HepG2 (cell line): ENCODE data around the gene PPAN. TPM values are rescaled to one million over a fixed set of nuclear protein-coding genes. Genes with fewer than 3 reads are reported as not detected.

Experiments used
- ATF1 ChIP-seq: IDR thresholded peaks from 2 replicates; pipeline ENCODE4 v1.6.1; 2016; ENCODE audit warnings: mild to moderate bottlenecking, control low read depth
- BHLHE40 ChIP-seq: IDR thresholded peaks from 2 replicates; pipeline ENCODE4 v1.6.1; 2011; ENCODE audit warnings: low read length, improper control_type of control experiment
- DR1 ChIP-seq: sonication (generic); formaldehyde crosslinking; IDR thresholded peaks from 2 replicates; pipeline ENCODE4 v1.8.0; 2021; ENCODE audit warnings: mild to moderate bottlenecking, missing genetic modification reagents, inconsistent platforms
- GABPB1 ChIP-seq: IDR thresholded peaks from 2 replicates; pipeline ENCODE4 v1.6.1; 2016; ENCODE audit warnings: mild to moderate bottlenecking, missing genetic modification reagents, moderate library complexity, missing compliant biosample characterization
- GPN1 ChIP-seq: sonication (generic); formaldehyde crosslinking; IDR thresholded peaks from 2 replicates; pipeline ENCODE4 v1.5.1; 2020; ENCODE audit warnings: missing genetic modification reagents, borderline replicate concordance
- HNF4A ChIP-seq: sonication (generic); formaldehyde crosslinking; IDR thresholded peaks from 2 replicates; pipeline ENCODE4 v1.4.0; 2020; ENCODE audit warnings: missing genetic modification reagents
- HNRNPK ChIP-seq: fragments of 200-400 bp; formaldehyde crosslinking; IDR thresholded peaks from 2 replicates; pipeline ENCODE4 v1.6.1; 2018; ENCODE audit warnings: low read length, low read depth, moderate library complexity, mild to moderate bottlenecking; ENCODE audit not compliant: poor library complexity, severe bottlenecking
- HOXA9 ChIP-seq: sonication (generic); formaldehyde crosslinking; IDR thresholded peaks from 2 replicates; pipeline ENCODE4 v1.8.1; 2022; ENCODE audit warnings: missing genetic modification reagents, mild to moderate bottlenecking, moderate library complexity, borderline replicate concordance
- KAT2B ChIP-seq: fragments of 150-350 bp; IDR thresholded peaks from 2 replicates; pipeline ENCODE4 v1.6.1; 2014; ENCODE audit warnings: low read depth, low read length, borderline replicate concordance
- KAT7 ChIP-seq: IDR thresholded peaks from 2 replicates; pipeline ENCODE4 v1.6.1; 2018; ENCODE audit warnings: borderline replicate concordance, missing compliant biosample characterization
- NCOR1 ChIP-seq: fragments of 200-600 bp; sonication (generic); IDR thresholded peaks from 2 replicates; pipeline ENCODE4 v1.7.0; 2017; ENCODE audit warnings: antibody characterized with exemption, low read length, borderline replicate concordance
- NFATC3 ChIP-seq: sonication (generic); formaldehyde crosslinking; IDR thresholded peaks from 2 replicates; pipeline ENCODE4 v1.5.1; 2020; ENCODE audit warnings: mild to moderate bottlenecking, missing genetic modification reagents
- NR2C2 ChIP-seq: sonication (generic); formaldehyde crosslinking; IDR thresholded peaks from 2 replicates; pipeline ENCODE4 v1.4.0; 2020; ENCODE audit warnings: missing genetic modification reagents, mild to moderate bottlenecking, moderate library complexity, borderline replicate concordance
- NR2F6 ChIP-seq, 2 experiments: IDR thresholded peaks; 2 replicates each; pipeline ENCODE4 v1.6.1; 2016; ENCODE audit warnings: antibody characterized with exemption in 1 of 2, mild to moderate bottlenecking in 1 of 2
- POLR2G ChIP-seq: fragments of 200-400 bp; formaldehyde crosslinking; IDR thresholded peaks from 2 replicates; pipeline ENCODE4 v1.6.1; 2018; ENCODE audit warnings: mild to moderate bottlenecking, low read depth, low read length, moderate library complexity
- RBFOX2 ChIP-seq: fragments of 200-400 bp; formaldehyde crosslinking; IDR thresholded peaks from 2 replicates; pipeline ENCODE4 v1.6.1; 2017; ENCODE audit warnings: low read depth, mild to moderate bottlenecking, low read length
- SAFB2 ChIP-seq: sonication (generic); formaldehyde crosslinking; IDR thresholded peaks from 2 replicates; pipeline ENCODE4 v1.5.1; 2020; ENCODE audit warnings: missing genetic modification reagents, low read depth, mild to moderate bottlenecking, borderline replicate concordance
- SATB2 ChIP-seq: sonication (generic); formaldehyde crosslinking; IDR thresholded peaks from 2 replicates; pipeline ENCODE4 v1.5.0; 2020; ENCODE audit warnings: missing genetic modification reagents
- TGIF2 ChIP-seq: IDR thresholded peaks from 2 replicates; pipeline ENCODE4 v1.6.1; 2016; ENCODE audit warnings: control low read depth, missing compliant biosample characterization
- ZC3H13 ChIP-seq: sonication (generic); formaldehyde crosslinking; IDR thresholded peaks from 2 replicates; pipeline ENCODE4 v1.8.1; 2023; ENCODE audit warnings: mild to moderate bottlenecking, missing genetic modification reagents, moderate library complexity
- ZKSCAN1 ChIP-seq: fragments of 150-350 bp; IDR thresholded peaks from 2 replicates; pipeline ENCODE4 v1.6.1; 2014; ENCODE audit warnings: low read length
- ZNF232 ChIP-seq: sonication (generic); formaldehyde crosslinking; IDR thresholded peaks from 2 replicates; pipeline ENCODE4 v1.4.0; 2020; ENCODE audit warnings: missing genetic modification reagents, borderline replicate concordance
- ZNF24 ChIP-seq: fragments of 450-650 bp; IDR thresholded peaks from 2 replicates; pipeline ENCODE4 v1.6.1; 2017; ENCODE audit warnings: antibody characterized with exemption, mild to moderate bottlenecking
- ZNF333 ChIP-seq: sonication (generic); formaldehyde crosslinking; IDR thresholded peaks from 2 replicates; pipeline ENCODE4 v1.4.0; 2020; ENCODE audit warnings: mild to moderate bottlenecking, missing genetic modification reagents, borderline replicate concordance
- ZNF484 ChIP-seq: sonication (generic); formaldehyde crosslinking; IDR thresholded peaks from 2 replicates; pipeline ENCODE4 v1.5.1; 2020; ENCODE audit warnings: mild to moderate bottlenecking, low read depth, missing genetic modification reagents, borderline replicate concordance
- ZNF569 ChIP-seq: sonication (generic); formaldehyde crosslinking; IDR thresholded peaks from 2 replicates; pipeline ENCODE4 v1.5.0; 2020; ENCODE audit warnings: mild to moderate bottlenecking, missing genetic modification reagents, moderate library complexity, borderline replicate concordance
- ZNF615 ChIP-seq: sonication (generic); formaldehyde crosslinking; IDR thresholded peaks from 2 replicates; pipeline ENCODE4 v1.5.0; 2020; ENCODE audit warnings: mild to moderate bottlenecking, missing genetic modification reagents, borderline replicate concordance
- ZNF737 ChIP-seq: sonication (generic); formaldehyde crosslinking; IDR thresholded peaks from 2 replicates; pipeline ENCODE4 v1.5.0; 2020; ENCODE audit warnings: missing genetic modification reagents, mild to moderate bottlenecking, borderline replicate concordance
- ZSCAN31 ChIP-seq: sonication (generic); formaldehyde crosslinking; IDR thresholded peaks from 2 replicates; pipeline ENCODE4 v1.5.0; 2020; ENCODE audit warnings: low read depth, mild to moderate bottlenecking, missing genetic modification reagents
- polyA plus RNA-seq, 8 experiments: library from polyadenylated mRNA; depleted of rRNA in 3 of 8; stranded (reverse) in 7 of 8; unstranded in 1 of 8; fragments of >200 nt; fragmentation: Illumina TruSeq in 4 of 8; extraction: Trizol in 4 of 8; gene quantifications; 2 replicates each; pipeline versions ENCODE4 v1.2.1 to v1.2.3, GENCODE V29; 2011 to 2016; ENCODE audit warnings: low read depth in 4 of 8, missing spikeins in 1 of 8, mixed read lengths in 1 of 8; ENCODE audit not compliant: insufficient read depth in 1 of 8
- total RNA-seq, 5 experiments: library from RNA; depleted of rRNA; stranded (reverse); fragments of >200 nt; fragmentation: Illumina TruSeq; extraction: Trizol; gene quantifications; 2 replicates each; pipeline ENCODE4 v1.2.3, GENCODE V29; 2016; ENCODE audit warnings: low read depth in 1 of 5
- TF ChIP-seq, protein P1 (sequence below): IDR thresholded peaks from 2 replicates; pipeline ENCODE4 v1.6.1; 2016; ENCODE audit warnings: low read depth, control low read depth
- TF ChIP-seq, protein P2 (sequence below), 2 experiments: fragments of 450-650 bp in 1 of 2; sonication (generic) in 1 of 2; formaldehyde crosslinking; IDR thresholded peaks; 2 replicates each; pipeline versions ENCODE4 v1.5.0 to v1.8.0; 2020 to 2022; ENCODE audit warnings: mild to moderate bottlenecking in 1 of 2, missing genetic modification reagents in 1 of 2

Gene PPAN
- total and polyA plus RNA-seq, 2 of the 13 experiments (the other 11 are each of a cell fraction or from before 2014, with no cell fraction given): 36.2 to 41.9 TPM

GRCh38 chr19:10114651-10115391 is 8.7 kb downstream of the PPAN start (continued):
- TF ChIP-seq GPN1 (no peak), ZNF737 (no peak), ZNF615 (CRISPR knock-in tag) (no peak), ZC3H13 (peak; percentile 98), HNRNPK (peak; percentile 19), DR1 (CRISPR knock-in tag) (no peak), HNF4A (no peak), SATB2 (CRISPR knock-in tag) (no peak), NR2C2 (CRISPR knock-in tag) (no peak), POLR2G (peak; percentile 71), KAT2B (no peak), NR2F6 (IDR thresholded peaks at IDR 0.05) (no peak), NR2F6 (CRISPR knock-in tag; IDR thresholded peaks at IDR 0.05) (no peak), GABPB1 (peak; percentile 14; the same call in 1 of the 2 replicates), ZSCAN31 (CRISPR knock-in tag) (no peak), RBFOX2 (peak; percentile 58), ZNF569 (CRISPR knock-in tag) (no peak), SAFB2 (CRISPR knock-in tag) (no peak), ZKSCAN1 (no peak), HOXA9 (CRISPR knock-in tag) (no peak), ZNF484 (CRISPR knock-in tag) (no peak), ZNF232 (CRISPR knock-in tag) (no peak), ZNF333 (CRISPR knock-in tag) (no peak), NFATC3 (CRISPR knock-in tag) (no peak), ATF1 (CRISPR knock-in tag) (no peak), KAT7 (no peak), ZNF24 (no peak), NCOR1 (no peak), BHLHE40 (no peak), TGIF2 (CRISPR knock-in tag) (no peak)
- TF ChIP-seq, protein P1, sequence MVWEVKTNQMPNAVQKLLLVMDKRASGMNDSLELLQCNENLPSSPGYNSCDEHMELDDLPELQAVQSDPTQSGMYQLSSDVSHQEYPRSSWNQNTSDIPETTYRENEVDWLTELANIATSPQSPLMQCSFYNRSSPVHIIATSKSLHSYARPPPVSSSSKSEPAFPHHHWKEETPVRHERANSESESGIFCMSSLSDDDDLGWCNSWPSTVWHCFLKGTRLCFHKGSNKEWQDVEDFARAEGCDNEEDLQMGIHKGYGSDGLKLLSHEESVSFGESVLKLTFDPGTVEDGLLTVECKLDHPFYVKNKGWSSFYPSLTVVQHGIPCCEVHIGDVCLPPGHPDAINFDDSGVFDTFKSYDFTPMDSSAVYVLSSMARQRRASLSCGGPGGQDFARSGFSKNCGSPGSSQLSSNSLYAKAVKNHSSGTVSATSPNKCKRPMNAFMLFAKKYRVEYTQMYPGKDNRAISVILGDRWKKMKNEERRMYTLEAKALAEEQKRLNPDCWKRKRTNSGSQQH (CRISPR knock-in tag): no peak
- TF ChIP-seq, protein P2, sequence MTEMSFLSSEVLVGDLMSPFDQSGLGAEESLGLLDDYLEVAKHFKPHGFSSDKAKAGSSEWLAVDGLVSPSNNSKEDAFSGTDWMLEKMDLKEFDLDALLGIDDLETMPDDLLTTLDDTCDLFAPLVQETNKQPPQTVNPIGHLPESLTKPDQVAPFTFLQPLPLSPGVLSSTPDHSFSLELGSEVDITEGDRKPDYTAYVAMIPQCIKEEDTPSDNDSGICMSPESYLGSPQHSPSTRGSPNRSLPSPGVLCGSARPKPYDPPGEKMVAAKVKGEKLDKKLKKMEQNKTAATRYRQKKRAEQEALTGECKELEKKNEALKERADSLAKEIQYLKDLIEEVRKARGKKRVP (CRISPR knock-in tag; IDR thresholded peaks at IDR 0.05): no peak
